Measurements from ENCODE around the gene MED29.

Gene MED29

GRCh38 chr19:39445196-39446111 lies 54.3 kb downstream of the MED29 start, which contains the start of gene SUPT5H:
Gene SUPT5H (plus strand): TSS chr19:39445582. CDS start chr19:39445891, 309 bp downstream.
- TF ChIP-seq, protein P1, sequence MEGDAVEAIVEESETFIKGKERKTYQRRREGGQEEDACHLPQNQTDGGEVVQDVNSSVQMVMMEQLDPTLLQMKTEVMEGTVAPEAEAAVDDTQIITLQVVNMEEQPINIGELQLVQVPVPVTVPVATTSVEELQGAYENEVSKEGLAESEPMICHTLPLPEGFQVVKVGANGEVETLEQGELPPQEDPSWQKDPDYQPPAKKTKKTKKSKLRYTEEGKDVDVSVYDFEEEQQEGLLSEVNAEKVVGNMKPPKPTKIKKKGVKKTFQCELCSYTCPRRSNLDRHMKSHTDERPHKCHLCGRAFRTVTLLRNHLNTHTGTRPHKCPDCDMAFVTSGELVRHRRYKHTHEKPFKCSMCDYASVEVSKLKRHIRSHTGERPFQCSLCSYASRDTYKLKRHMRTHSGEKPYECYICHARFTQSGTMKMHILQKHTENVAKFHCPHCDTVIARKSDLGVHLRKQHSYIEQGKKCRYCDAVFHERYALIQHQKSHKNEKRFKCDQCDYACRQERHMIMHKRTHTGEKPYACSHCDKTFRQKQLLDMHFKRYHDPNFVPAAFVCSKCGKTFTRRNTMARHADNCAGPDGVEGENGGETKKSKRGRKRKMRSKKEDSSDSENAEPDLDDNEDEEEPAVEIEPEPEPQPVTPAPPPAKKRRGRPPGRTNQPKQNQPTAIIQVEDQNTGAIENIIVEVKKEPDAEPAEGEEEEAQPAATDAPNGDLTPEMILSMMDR (conservative IDR thresholded peaks at IDR 0.05; ENCODE audit: low read depth, low read length): no peak
- H3K4me3 ChIP-seq (ENCODE audit: low read depth, low read length): peak within 1 kb of the TSS; percentile 99
- peak; percentile 99 for DNase-seq (ENCODE audit: low read depth)

- TF ChIP-seq, protein P1 (conservative IDR thresholded peaks at IDR 0.05; ENCODE audit: low read depth, low read length): no peak
- peak overlapping the region; percentile 99 for H3K4me3 ChIP-seq (ENCODE audit: low read depth, low read length)
- DNase-seq (ENCODE audit: low read depth): no peak
Observed at GRCh38 chr19:39446365-39447084, 55.3 kb downstream of the MED29 start.

DNA sequence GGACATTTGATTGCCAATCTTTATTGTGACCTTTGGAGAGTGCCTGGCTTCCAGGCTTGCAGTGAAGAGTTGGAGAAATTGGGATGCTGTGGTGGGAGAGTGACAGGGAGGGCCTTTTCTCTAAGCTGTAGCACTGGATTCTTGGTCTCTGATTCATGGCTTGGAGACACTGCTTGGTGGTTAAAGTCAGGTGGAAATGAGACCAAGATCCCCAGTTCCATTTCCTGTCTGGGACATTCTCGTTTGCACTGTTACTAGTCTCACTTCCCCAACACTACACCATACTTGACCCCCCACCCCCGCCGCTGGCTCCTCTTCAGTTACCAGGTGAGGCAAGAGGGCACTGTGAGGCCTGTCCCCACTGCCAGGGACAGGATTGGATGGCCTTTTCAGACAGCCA lies 57.1 kb downstream of the MED29 start:
- no peak overlapping the region for H3K4me3 ChIP-seq (ENCODE audit: low read depth, low read length)
- TF ChIP-seq, protein P1 (conservative IDR thresholded peaks at IDR 0.05; ENCODE audit: low read depth, low read length): no peak
- peak; percentile 30 for DNase-seq (ENCODE audit: low read depth)

- DNase-seq (ENCODE audit: low read depth): no peak
- TF ChIP-seq, protein P1 (conservative IDR thresholded peaks at IDR 0.05; ENCODE audit: low read depth, low read length): no peak
- no peak overlapping the region for H3K4me3 ChIP-seq (ENCODE audit: low read depth, low read length)
Observed at GRCh38 chr19:39449116-39449797, 58.1 kb downstream of the MED29 start.

Data from choroid plexus epithelial cell (primary cell).